Kidney epithelial cell (primary cell): ENCODE results near the gene AKR1E2. TPM values are rescaled to one million over a fixed set of nuclear protein-coding genes. Genes with fewer than 3 reads are reported as not detected.

ENCODE experiments used
- DNase-seq: peaks from one replicate; pipeline ENCODE4 v3.0.0-alpha.2; 2010; ENCODE audit warnings: low read depth
- H3K27me3 ChIP-seq: 2 replicates; pipeline ENCODE4 v1.6.0; 2011; ENCODE audit warnings: low read length; ENCODE audit not compliant: control insufficient read depth, insufficient read depth
- H3K36me3 ChIP-seq: 2 replicates; pipeline ENCODE4 v1.5.1; 2011; ENCODE audit warnings: low read length; ENCODE audit not compliant: control insufficient read depth, insufficient read depth
- H3K4me3 ChIP-seq: 2 replicates; pipeline ENCODE4 v1.5.1; 2011; ENCODE audit warnings: low read depth, mild to moderate bottlenecking, control low read depth, low read length
- total RNA-seq: library from RNA; depleted of rRNA; stranded (reverse); fragments of >200 nt; gene quantifications from 2 replicates; pipeline ENCODE4 v1.2.3, GENCODE V29; 2015
- TF ChIP-seq, protein P1 (sequence below): IDR thresholded peaks from 2 replicates; pipeline ENCODE4 v1.5.1; 2011; ENCODE audit warnings: mild to moderate bottlenecking, moderate library complexity, low read length, control low read depth, inconsistent platforms; ENCODE audit not compliant: insufficient read depth, poor library complexity, severe bottlenecking

AKR1E2 gene
- total RNA-seq, 1 donor from 2014 or later, result 5.6 TPM

DNA sequence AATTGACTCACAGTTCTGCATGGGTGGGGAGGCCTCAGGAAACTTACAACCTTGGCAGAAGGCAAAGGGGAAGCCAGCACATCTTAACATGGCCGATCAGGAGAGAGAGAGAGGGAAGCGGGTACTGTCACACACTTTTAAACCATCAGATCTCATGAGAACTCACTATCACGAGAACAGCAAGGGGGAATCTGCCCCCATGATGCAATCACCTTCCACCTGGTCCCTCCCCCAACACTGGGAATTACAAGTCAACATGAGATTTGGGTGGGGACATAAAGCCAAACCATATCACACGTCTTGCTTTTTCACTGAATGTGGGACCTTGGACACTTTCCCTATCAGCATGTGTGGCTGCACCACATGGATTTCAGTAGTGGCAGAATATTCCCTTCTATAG is 9.0 kb upstream of the AKR1E2 start:
- DNase-seq, result no peak
- Histone ChIP-seq H3K36me3 (no peaks in the 10 kb centered on the region), H3K4me3 (no peak overlapping the region), H3K27me3 (no peaks in the 10 kb centered on the region)
- TF ChIP-seq, protein P1, sequence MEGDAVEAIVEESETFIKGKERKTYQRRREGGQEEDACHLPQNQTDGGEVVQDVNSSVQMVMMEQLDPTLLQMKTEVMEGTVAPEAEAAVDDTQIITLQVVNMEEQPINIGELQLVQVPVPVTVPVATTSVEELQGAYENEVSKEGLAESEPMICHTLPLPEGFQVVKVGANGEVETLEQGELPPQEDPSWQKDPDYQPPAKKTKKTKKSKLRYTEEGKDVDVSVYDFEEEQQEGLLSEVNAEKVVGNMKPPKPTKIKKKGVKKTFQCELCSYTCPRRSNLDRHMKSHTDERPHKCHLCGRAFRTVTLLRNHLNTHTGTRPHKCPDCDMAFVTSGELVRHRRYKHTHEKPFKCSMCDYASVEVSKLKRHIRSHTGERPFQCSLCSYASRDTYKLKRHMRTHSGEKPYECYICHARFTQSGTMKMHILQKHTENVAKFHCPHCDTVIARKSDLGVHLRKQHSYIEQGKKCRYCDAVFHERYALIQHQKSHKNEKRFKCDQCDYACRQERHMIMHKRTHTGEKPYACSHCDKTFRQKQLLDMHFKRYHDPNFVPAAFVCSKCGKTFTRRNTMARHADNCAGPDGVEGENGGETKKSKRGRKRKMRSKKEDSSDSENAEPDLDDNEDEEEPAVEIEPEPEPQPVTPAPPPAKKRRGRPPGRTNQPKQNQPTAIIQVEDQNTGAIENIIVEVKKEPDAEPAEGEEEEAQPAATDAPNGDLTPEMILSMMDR, result no peak

DNA sequence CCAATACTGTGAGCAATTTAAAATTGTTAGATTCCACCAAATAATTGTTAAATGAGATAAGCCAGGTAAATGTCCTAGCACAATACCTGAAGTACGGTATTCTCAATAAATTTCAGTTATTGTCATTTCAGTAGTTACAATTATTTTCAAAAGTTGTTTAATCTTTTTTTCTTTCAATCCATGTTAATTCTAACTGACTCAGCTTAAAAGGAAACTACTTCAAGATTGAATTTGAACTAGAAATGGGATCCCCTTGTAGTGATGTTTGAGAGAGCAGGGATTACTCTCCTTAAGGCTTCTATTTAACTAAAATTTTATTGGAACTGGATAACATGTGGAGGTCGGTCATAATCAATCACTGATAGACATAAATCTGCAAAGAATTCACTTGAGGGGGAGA is 6.9 kb upstream of the AKR1E2 start:
- H3K4me3 ChIP-seq, result no peak overlapping the region
- no peaks in the 10 kb centered on the region for H3K36me3 ChIP-seq
- H3K27me3 ChIP-seq, result no peaks in the 10 kb centered on the region
- TF ChIP-seq, protein P1, result no peak
- no peak for DNase-seq

DNA sequence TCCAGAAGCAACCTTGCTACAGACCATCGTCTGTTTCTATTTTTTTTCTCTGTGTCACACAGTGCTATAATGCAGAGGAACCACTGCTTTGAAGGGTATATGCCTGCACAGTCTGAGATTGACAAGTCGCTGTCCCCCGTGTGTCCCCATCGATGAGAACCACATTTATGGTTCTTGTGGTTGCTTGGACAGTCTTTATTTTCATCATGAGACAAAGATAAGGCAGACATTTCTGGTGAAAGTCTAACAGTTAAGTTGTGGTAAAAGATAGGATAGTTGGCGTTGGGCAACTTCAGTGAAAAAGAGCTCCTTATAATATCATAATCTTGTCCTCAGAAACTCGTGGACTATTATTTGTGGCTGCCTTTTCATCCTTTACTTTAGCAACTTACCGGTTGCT is 6.3 kb upstream of the AKR1E2 start:
- Histone ChIP-seq H3K4me3 (no peak overlapping the region), H3K36me3 (no peaks in the 10 kb centered on the region), H3K27me3 (no peaks in the 10 kb centered on the region)
- DNase-seq, result no peak
- TF ChIP-seq, protein P1, result no peak

DNA sequence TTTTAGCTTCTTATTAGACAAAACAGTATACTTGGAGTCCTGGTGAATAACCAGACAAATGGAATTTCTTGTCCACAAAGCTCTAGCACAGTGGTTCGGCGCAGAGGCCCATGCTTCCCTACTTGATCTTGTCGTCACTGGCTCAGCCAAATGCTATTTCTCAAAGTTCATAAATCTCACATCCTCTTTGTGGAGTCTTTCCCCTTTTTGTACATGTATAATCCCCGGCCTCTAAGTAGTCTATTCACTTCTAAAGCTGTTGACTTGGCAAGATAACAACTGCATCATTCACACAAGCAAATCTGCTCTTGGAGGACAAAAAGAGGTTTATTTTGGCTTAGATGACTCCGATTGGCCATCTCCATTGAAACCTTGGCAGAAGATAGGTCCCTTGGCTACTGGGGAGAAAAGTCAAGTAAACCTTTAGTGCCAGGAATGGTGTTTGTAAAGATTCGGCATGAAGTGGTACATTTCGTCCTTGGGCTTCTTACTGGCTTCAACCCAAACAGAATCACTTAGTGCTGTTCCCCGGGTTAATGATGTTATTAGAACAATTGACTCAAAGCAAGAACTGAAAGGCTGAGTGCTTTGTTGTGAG is 5.1 kb upstream of the AKR1E2 start:
- TF ChIP-seq, protein P1, result no peak
- Histone ChIP-seq H3K27me3 (no peaks in the 10 kb centered on the region), H3K4me3 (no peak overlapping the region), H3K36me3 (no peaks in the 10 kb centered on the region)
- DNase-seq, result no peak

DNA sequence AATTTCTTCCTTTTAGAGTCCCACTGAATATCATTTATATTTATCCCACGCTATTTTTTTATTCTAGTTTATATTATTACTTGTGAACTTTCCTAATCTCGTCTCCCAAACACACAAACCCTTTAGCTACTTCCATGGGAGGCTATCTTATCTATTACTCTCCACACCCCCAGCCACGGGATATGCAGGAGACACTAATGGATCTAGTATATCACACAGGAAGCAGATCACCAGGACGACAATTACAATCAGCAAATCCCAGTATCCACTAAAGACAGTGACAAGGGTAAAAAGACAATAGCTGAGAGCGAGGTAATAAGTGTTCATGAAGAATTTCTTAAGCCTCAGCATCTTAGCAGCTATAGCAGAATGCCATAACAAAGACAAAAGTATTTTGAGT is 3.8 kb upstream of the AKR1E2 start:
- Histone ChIP-seq H3K36me3 (no peaks in the 10 kb centered on the region), H3K4me3 (no peak overlapping the region), H3K27me3 (no peaks in the 10 kb centered on the region)
- DNase-seq, result no peak
- TF ChIP-seq, protein P1, result no peak

DNA sequence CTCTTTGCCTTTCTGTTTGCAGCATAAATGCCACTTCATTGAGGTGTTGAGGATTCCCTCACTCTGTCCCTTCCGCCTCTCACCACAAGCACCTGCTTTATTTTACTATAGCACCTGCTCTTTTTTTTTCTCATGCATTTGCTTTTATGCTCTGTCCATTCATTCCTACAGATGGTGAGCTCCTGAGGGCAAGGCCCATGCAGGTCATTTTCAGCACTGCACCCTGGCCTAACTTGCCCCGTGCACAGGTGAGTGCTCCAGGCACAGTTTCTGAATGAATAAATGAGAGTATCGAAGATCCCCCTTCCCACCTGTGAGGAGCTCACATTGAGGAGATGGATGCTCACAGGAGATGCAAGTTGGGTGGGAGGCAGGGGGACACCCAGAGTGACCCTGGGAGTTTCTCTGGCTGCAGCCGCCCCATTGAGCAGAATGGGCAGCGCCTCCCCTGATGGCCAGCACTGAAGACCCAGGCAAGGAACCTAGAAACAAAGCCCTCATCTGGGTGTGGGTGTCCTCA is 1.2 kb upstream of the AKR1E2 start:
- Histone ChIP-seq H3K27me3 (no peaks in the 10 kb centered on the region), H3K36me3 (no peaks in the 10 kb centered on the region), H3K4me3 (no peak overlapping the region)
- TF ChIP-seq, protein P1, result no peak
- no peak for DNase-seq
